ENCODE measurements around the gene RXRA. TPM values are rescaled to one million over a fixed set of nuclear protein-coding genes. Genes with fewer than 3 reads are reported as not detected.

The RXRA gene
- total RNA-seq, 2 donors from 2014 or later, result 34.5 to 50.8 TPM

GRCh38 chr9:134321946-134322741, 4.1 kb upstream of the RXRA start:
- no peak for DNase-seq (ENCODE audit: low spot score)
- no peaks in the 10 kb centered on the region for H3K27me3 ChIP-seq
- no peaks in the 10 kb centered on the region for H3K9me3 ChIP-seq
- TF ChIP-seq CTCF (IDR thresholded peaks at IDR 0.05), result no peak
- H3K4me3 ChIP-seq, result no peak overlapping the region
- H3K36me3 ChIP-seq, result no peaks in the 10 kb centered on the region
- H3K27ac ChIP-seq, result no peak overlapping the region
- H3K4me1 ChIP-seq, result peaks cover 0 to 25% of the 10 kb centered on the region in 2 donors

- DNase-seq (ENCODE audit: low spot score), result no peak
- H3K27me3 ChIP-seq, result no peaks in the 10 kb centered on the region
- no peak overlapping the region for H3K4me3 ChIP-seq
- H3K27ac ChIP-seq, result no peak overlapping the region
- TF ChIP-seq CTCF (IDR thresholded peaks at IDR 0.05), result no peak
- no peaks in the 10 kb centered on the region for H3K9me3 ChIP-seq
- peaks cover 0 to 27% of the 10 kb centered on the region in 2 donors for H3K4me1 ChIP-seq
- no peaks in the 10 kb centered on the region for H3K36me3 ChIP-seq
Measured at GRCh38 chr9:134322781-134323241, 3.4 kb upstream of the RXRA start.

GRCh38 chr9:134323741-134324358, 2.4 kb upstream of the RXRA start:
- peak overlapping the region; percentile 93 to 96 for H3K27ac ChIP-seq
- TF ChIP-seq CTCF (IDR thresholded peaks at IDR 0.05), result no peak

GRCh38 chr9:134324359-134325095, 1.7 kb upstream of the RXRA start:
- Histone ChIP-seq H3K4me1 (peaks cover 0 to 44% of the 10 kb centered on the region in 2 donors), H3K4me3 (peak overlapping the region; percentile 57 to 65), H3K27ac (peak overlapping the region; percentile 93 to 96), H3K9me3 (no peaks in the 10 kb centered on the region), H3K36me3 (no peaks in the 10 kb centered on the region), H3K27me3 (no peaks in the 10 kb centered on the region)
- TF ChIP-seq CTCF (IDR thresholded peaks at IDR 0.05), result no peak
- DNase-seq (ENCODE audit: low spot score), result no peak

More at GRCh38 chr9:134323741-134324358, 2.4 kb upstream of the RXRA start:
- DNase-seq (ENCODE audit: low spot score), result no peak
- Histone ChIP-seq H3K27me3 (no peaks in the 10 kb centered on the region), H3K36me3 (no peaks in the 10 kb centered on the region), H3K4me1 (peaks cover 0 to 37% of the 10 kb centered on the region in 2 donors), H3K4me3 (no peak overlapping the region), H3K9me3 (no peaks in the 10 kb centered on the region)

GRCh38 chr9:134325096-134325812, 1.0 kb upstream of the RXRA start:
- TF ChIP-seq CTCF (IDR thresholded peaks at IDR 0.05), result no peak
- Histone ChIP-seq H3K36me3 (no peaks in the 10 kb centered on the region), H3K9me3 (no peaks in the 10 kb centered on the region), H3K4me3 (peak overlapping the region; percentile 57 to 65), H3K27me3 (no peaks in the 10 kb centered on the region), H3K27ac (peak overlapping the region; percentile 93 to 96), H3K4me1 (peaks cover 0 to 51% of the 10 kb centered on the region in 2 donors)
- DNase-seq (ENCODE audit: low spot score), result no peak

All from right atrium auricular region (tissue), 2 donors.